SK-N-SH treated with all-trans-retinoic acid at 6 μM for 48 hours (cell line): ENCODE data around the gene PLXNC1.

ENCODE experiments used
- ATAC-seq: fragments of 200-7000 bp; cut with Tn5 transposase; 3 replicates; pipeline ENCODE4 v1.9.1; 2020; ENCODE audit warnings: mild to moderate bottlenecking, moderate library complexity
- BACH2 ChIP-seq: fragments of 250-450 bp; sonication (Bioruptor Pico); IDR thresholded peaks from 2 replicates; pipeline ENCODE4 v1.9.0; 2021; ENCODE audit warnings: mild to moderate bottlenecking, borderline replicate concordance
- CSDC2 ChIP-seq: fragments of 250-450 bp; sonication (Bioruptor Pico); IDR thresholded peaks from 2 replicates; pipeline ENCODE4 v1.5.0; 2020; ENCODE audit warnings: mild to moderate bottlenecking, moderate library complexity
- ESRRG ChIP-seq: fragments of 250-450 bp; sonication (Bioruptor Pico); IDR thresholded peaks from 2 replicates; pipeline ENCODE4 v1.6.1; 2021; ENCODE audit warnings: mild to moderate bottlenecking
- GLIS3 ChIP-seq: fragments of 250-450 bp; sonication (Bioruptor Pico); IDR thresholded peaks from 2 replicates; pipeline ENCODE4 v1.5.0; 2020; ENCODE audit warnings: mild to moderate bottlenecking, moderate library complexity
- ISL1 ChIP-seq: fragments of 250-450 bp; sonication (Bioruptor Pico); IDR thresholded peaks from 2 replicates; pipeline ENCODE4 v2.1.2; 2022; ENCODE audit warnings: mild to moderate bottlenecking, moderate library complexity
- OSR1 ChIP-seq: fragments of 250-450 bp; sonication (Bioruptor Pico); IDR thresholded peaks from 2 replicates; pipeline ENCODE4 v1.8.0; 2022; ENCODE audit warnings: moderate library complexity, mild to moderate bottlenecking, inconsistent platforms
- PPARA ChIP-seq: fragments of 250-450 bp; sonication (Bioruptor Pico); IDR thresholded peaks from 2 replicates; pipeline ENCODE4 v1.5.0; 2020; ENCODE audit warnings: mild to moderate bottlenecking, borderline replicate concordance
- RARB ChIP-seq: fragments of 250-450 bp; sonication (Bioruptor Pico); IDR thresholded peaks from 2 replicates; pipeline ENCODE4 v1.8.0; 2021; ENCODE audit warnings: mild to moderate bottlenecking, moderate library complexity
- TCF4 ChIP-seq: fragments of 250-450 bp; sonication (Bioruptor Pico); IDR thresholded peaks from 2 replicates; pipeline ENCODE4 v1.8.0; 2021; ENCODE audit warnings: mild to moderate bottlenecking, moderate library complexity, borderline replicate concordance
- TOX ChIP-seq: fragments of 250-450 bp; sonication (Bioruptor Pico); IDR thresholded peaks from 2 replicates; pipeline ENCODE4 v1.8.0; 2021; ENCODE audit warnings: mild to moderate bottlenecking, moderate library complexity, borderline replicate concordance
- ZC3H10 ChIP-seq: fragments of 250-450 bp; sonication (Bioruptor Pico); IDR thresholded peaks from 2 replicates; pipeline ENCODE4 v1.5.1; 2021; ENCODE audit warnings: mild to moderate bottlenecking, moderate library complexity
- ZFP3 ChIP-seq: fragments of 250-450 bp; sonication (Bioruptor Pico); IDR thresholded peaks from 2 replicates; pipeline ENCODE4 v1.5.0; 2020; ENCODE audit warnings: mild to moderate bottlenecking, moderate library complexity
- ZFP30 ChIP-seq: fragments of 450-650 bp; formaldehyde crosslinking; IDR thresholded peaks from 2 replicates; pipeline ENCODE4 v1.5.0; 2022; ENCODE audit warnings: mild to moderate bottlenecking, moderate library complexity
- ZNF70 ChIP-seq: fragments of 450-650 bp; formaldehyde crosslinking; IDR thresholded peaks from 2 replicates; pipeline ENCODE4 v1.5.0; 2020; ENCODE audit warnings: mild to moderate bottlenecking, moderate library complexity
- ZNF8 ChIP-seq: fragments of 450-650 bp; formaldehyde crosslinking; IDR thresholded peaks from 2 replicates; pipeline ENCODE4 v1.5.0; 2020; ENCODE audit warnings: mild to moderate bottlenecking, moderate library complexity
- TF ChIP-seq, protein P1 (sequence below): fragments of 250-450 bp; sonication (Bioruptor Pico); IDR thresholded peaks from 2 replicates; pipeline ENCODE4 v1.5.1; 2020; ENCODE audit warnings: low read depth, mild to moderate bottlenecking, moderate library complexity
- TF ChIP-seq, protein P2 (sequence below): fragments of 250-450 bp; sonication (Bioruptor Pico); IDR thresholded peaks from 2 replicates; pipeline ENCODE4 v1.8.0; 2020; ENCODE audit warnings: mild to moderate bottlenecking, moderate library complexity, borderline replicate concordance
- TF ChIP-seq, protein P3 (sequence below): fragments of 250-450 bp; sonication (Bioruptor Pico); IDR thresholded peaks from 2 replicates; pipeline ENCODE4 v1.8.0; 2021; ENCODE audit warnings: low read depth, mild to moderate bottlenecking, moderate library complexity, borderline replicate concordance
- TF ChIP-seq, protein P4 (sequence below): fragments of 250-450 bp; sonication (Bioruptor Pico); IDR thresholded peaks from 2 replicates; pipeline ENCODE4 v1.5.0; 2020; ENCODE audit warnings: mild to moderate bottlenecking, moderate library complexity

PLXNC1 gene

DNA sequence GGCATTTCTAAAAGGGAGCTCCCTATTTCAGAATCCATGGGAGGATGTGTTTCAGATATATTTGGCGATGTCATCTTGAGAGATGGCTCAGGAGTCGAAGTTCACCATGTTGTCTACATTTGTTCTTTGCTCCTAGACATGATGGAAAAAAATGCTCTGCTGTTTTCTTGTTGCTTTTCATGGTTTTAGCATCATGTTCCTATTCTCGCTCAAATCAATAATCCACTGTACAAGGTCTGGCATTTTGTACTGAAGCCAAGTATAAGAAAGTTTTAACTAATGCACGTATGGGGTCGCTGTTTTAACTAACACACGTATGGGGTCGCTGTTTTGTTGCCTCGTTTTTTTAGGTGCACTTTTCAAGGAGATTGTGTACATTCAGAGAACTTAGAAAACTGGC, 60.9 kb downstream of the PLXNC1 start (continued):
- TF ChIP-seq, protein P1, sequence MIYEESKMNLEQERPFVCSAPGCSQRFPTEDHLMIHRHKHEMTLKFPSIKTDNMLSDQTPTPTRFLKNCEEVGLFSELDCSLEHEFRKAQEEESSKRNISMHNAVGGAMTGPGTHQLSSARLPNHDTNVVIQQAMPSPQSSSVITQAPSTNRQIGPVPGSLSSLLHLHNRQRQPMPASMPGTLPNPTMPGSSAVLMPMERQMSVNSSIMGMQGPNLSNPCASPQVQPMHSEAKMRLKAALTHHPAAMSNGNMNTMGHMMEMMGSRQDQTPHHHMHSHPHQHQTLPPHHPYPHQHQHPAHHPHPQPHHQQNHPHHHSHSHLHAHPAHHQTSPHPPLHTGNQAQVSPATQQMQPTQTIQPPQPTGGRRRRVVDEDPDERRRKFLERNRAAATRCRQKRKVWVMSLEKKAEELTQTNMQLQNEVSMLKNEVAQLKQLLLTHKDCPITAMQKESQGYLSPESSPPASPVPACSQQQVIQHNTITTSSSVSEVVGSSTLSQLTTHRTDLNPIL (CRISPR knock-in tag), result no peak
- TF ChIP-seq ZFP3 (CRISPR knock-in tag), result no peak

DNA sequence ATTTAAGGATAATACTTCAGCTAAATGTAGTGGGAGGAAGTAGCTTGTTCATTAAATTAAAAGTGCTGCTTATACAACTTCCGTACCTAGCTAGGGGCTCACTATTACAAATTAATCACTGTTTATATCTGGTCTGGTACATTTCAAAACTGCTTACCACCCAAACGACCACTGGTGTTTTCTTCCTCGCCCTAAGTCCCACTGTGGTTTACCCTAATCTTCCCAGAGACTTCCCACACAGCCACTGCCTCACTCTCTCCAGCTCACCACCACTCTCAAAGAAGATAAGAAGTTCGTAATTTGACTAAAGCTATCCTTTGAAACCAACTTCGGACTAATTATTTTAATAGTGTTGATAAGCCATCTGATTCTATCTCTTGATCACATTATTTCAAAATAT, 62.6 kb downstream of the PLXNC1 start:
- TF ChIP-seq ZC3H10 (CRISPR knock-in tag), result no peak
- TF ChIP-seq, protein P2, sequence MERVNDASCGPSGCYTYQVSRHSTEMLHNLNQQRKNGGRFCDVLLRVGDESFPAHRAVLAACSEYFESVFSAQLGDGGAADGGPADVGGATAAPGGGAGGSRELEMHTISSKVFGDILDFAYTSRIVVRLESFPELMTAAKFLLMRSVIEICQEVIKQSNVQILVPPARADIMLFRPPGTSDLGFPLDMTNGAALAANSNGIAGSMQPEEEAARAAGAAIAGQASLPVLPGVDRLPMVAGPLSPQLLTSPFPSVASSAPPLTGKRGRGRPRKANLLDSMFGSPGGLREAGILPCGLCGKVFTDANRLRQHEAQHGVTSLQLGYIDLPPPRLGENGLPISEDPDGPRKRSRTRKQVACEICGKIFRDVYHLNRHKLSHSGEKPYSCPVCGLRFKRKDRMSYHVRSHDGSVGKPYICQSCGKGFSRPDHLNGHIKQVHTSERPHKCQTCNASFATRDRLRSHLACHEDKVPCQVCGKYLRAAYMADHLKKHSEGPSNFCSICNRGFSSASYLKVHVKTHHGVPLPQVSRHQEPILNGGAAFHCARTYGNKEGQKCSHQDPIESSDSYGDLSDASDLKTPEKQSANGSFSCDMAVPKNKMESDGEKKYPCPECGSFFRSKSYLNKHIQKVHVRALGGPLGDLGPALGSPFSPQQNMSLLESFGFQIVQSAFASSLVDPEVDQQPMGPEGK (CRISPR knock-in tag), result no peak
- no peak for TF ChIP-seq BACH2 (CRISPR knock-in tag)
- TF ChIP-seq TCF4 (CRISPR knock-in tag), result no peak
- TF ChIP-seq ZNF8 (CRISPR knock-in tag), result no peak
- no peak for TF ChIP-seq TOX (CRISPR knock-in tag)
- no peak for TF ChIP-seq ESRRG
- TF ChIP-seq ISL1 (CRISPR knock-in tag), result no peak
- ATAC-seq, result no peak

DNA sequence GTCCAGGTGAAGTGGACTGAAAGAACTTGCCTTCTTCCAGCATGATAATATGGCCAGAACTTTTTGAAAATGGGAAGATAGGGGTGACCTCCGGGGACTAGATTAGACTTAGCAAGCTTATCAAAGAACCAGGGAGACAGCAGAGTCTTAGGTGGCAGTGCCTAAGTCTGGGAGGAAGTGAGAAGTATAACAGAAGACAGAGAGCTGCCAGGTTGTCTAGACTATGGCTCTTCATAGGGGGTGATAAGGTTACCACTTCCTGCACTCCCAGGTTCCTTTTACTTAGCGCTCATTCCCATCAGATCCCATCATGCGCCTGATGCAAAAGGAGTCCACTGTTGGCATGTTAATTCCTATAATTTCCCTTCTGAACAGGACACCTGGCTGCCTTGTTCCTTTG, 69.9 kb downstream of the PLXNC1 start:
- TF ChIP-seq TCF4 (CRISPR knock-in tag), result no peak
- no peak for ATAC-seq

DNA sequence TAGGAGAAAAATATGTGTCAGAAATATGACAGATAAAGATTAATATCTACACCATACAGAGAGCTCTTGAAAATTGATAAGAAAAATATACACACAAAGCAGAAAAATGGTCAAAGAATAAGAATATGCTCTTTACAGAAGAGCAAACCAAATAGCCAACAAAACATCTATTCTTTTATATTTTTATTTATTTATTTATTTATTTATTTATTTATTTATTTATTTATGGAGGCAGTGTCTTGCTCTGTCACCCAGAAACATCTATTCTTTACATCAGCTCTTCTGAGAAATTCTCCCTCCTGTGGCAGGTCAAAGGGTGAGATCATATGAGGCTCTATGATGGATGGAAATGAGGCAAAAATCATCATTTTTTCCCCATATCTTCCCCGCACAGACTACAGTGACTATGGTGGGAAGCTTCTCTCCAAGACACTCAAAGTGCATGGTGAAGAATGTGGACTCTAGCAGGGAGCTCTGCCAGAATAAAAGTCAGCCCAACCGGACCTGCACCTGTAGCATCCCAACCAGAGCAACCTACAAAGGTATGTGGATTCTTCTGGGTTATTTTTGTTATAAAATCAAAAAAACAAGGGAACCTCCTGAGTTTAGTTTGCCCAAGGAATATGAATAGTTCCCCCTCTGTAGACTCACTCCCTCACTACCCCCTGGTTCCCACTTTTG, 71.4 kb downstream of the PLXNC1 start:
- no peak for ATAC-seq
- TF ChIP-seq ZNF70 (no peak), BACH2 (CRISPR knock-in tag) (no peak), RARB (CRISPR knock-in tag) (no peak), ISL1 (CRISPR knock-in tag) (no peak), TOX (CRISPR knock-in tag) (no peak), PPARA (no peak)
- TF ChIP-seq, protein P2 (CRISPR knock-in tag), result no peak

DNA sequence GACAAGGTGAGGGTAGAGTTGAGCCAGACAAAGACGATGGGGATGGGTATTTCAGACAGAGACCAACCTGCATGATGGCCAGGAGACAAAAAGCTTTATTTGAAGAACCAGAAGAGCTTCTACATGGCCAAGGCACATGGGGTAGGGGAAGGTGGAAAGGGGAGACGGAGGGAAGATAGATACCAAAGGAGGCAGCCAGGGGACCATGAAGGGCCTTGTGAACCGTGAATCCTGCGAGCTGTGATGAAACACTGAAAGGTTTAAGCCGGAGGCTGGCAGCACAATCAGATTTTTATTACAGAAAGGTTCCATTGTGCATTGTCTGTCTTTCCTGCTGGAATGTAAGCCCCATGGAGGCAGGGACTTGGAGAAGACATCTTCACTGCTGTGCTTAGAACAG, 72.4 kb downstream of the PLXNC1 start:
- TF ChIP-seq OSR1 (CRISPR knock-in tag) (no peak), ZNF8 (CRISPR knock-in tag) (no peak)
- TF ChIP-seq, all 23 proteins: peak for 0
- ATAC-seq, result no peak

DNA sequence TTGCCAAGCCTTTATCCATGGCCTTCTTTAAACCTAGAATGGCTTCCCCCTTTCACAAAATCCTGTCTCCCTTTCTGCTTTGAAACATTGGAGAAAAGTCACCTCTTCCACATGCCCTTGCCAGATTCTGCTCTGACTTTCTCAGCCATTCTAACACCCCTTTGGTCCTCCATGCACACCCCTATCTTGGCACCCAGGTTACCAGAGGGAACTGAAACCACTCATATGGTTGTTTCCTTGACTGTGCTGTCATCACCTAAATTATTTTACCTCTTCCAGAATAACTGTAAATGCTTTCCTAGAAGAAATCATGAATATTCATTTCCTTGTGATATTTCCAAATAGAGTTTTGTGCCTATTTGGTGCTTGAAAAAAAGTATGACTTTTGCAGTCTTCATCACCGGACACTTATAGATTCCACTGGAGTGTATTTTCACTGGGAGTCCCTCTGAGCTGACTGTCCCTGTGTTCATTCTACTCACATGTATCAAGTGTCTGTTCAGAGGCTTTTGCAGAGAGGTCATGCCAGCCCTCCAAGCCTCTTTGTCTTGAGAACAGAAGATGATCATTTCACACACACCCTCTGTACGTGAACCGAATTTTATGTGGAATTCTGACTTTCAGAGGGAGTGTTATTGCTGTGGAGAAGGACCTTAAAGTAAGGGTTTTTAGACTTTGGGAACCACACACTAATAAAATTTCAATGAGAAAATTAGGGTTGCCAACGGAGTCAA, 74.1 kb downstream of the PLXNC1 start:
- ATAC-seq, result no peak
- TF ChIP-seq ZFP3 (CRISPR knock-in tag) (no peak), ZNF8 (CRISPR knock-in tag) (no peak), CSDC2 (CRISPR knock-in tag) (no peak), PPARA (no peak), ZFP30 (CRISPR knock-in tag) (no peak), TOX (CRISPR knock-in tag) (no peak), ZC3H10 (CRISPR knock-in tag) (no peak), GLIS3 (CRISPR knock-in tag) (no peak), ESRRG (no peak), ZNF70 (no peak)
- TF ChIP-seq, protein P3, sequence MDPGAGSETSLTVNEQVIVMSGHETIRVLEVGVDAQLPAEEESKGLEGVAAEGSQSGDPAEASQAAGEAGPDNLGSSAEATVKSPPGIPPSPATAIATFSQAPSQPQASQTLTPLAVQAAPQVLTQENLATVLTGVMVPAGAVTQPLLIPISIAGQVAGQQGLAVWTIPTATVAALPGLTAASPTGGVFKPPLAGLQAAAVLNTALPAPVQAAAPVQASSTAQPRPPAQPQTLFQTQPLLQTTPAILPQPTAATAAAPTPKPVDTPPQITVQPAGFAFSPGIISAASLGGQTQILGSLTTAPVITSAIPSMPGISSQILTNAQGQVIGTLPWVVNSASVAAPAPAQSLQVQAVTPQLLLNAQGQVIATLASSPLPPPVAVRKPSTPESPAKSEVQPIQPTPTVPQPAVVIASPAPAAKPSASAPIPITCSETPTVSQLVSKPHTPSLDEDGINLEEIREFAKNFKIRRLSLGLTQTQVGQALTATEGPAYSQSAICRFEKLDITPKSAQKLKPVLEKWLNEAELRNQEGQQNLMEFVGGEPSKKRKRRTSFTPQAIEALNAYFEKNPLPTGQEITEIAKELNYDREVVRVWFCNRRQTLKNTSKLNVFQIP (CRISPR knock-in tag), result no peak
- TF ChIP-seq, protein P2 (CRISPR knock-in tag), result no peak
- TF ChIP-seq, protein P4, sequence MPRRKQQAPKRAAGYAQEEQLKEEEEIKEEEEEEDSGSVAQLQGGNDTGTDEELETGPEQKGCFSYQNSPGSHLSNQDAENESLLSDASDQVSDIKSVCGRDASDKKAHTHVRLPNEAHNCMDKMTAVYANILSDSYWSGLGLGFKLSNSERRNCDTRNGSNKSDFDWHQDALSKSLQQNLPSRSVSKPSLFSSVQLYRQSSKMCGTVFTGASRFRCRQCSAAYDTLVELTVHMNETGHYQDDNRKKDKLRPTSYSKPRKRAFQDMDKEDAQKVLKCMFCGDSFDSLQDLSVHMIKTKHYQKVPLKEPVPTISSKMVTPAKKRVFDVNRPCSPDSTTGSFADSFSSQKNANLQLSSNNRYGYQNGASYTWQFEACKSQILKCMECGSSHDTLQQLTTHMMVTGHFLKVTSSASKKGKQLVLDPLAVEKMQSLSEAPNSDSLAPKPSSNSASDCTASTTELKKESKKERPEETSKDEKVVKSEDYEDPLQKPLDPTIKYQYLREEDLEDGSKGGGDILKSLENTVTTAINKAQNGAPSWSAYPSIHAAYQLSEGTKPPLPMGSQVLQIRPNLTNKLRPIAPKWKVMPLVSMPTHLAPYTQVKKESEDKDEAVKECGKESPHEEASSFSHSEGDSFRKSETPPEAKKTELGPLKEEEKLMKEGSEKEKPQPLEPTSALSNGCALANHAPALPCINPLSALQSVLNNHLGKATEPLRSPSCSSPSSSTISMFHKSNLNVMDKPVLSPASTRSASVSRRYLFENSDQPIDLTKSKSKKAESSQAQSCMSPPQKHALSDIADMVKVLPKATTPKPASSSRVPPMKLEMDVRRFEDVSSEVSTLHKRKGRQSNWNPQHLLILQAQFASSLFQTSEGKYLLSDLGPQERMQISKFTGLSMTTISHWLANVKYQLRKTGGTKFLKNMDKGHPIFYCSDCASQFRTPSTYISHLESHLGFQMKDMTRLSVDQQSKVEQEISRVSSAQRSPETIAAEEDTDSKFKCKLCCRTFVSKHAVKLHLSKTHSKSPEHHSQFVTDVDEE (CRISPR knock-in tag), result no peak
